ENCODE data around the gene ZNF593.

DNA sequence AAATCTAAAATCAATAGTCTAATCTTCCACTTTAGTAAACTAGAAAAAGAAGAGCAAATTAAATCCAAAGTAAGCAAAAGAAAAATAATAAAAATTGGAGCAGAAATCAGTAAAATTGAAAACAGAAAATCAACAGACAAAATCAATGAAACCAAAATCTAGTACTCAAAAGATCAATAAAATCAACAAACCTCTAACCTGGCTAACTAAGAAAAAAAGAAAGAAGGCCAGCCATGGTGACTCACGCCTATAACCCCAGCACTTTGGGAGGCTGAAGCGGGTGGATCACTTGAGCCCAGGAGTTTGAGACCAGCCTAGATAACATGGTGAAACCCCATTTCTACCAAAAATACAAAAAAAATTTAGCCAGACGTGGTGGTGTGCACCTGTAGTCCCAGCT is 35.2 kb upstream of the ZNF593 start:
- TF ChIP-seq LEF1 (IDR thresholded peaks at IDR 0.05; ENCODE audit: borderline replicate concordance) (no peak), SP1 (IDR thresholded peaks at IDR 0.05) (no peak), FOXM1 (IDR thresholded peaks at IDR 0.05; ENCODE audit: borderline replicate concordance) (no peak), ELF4 (IDR thresholded peaks at IDR 0.05) (no peak), BHLHE40 (IDR thresholded peaks at IDR 0.05; ENCODE audit: borderline replicate concordance) (no peak), FOXA1 (IDR thresholded peaks at IDR 0.05) (no peak), CTBP1 (IDR thresholded peaks at IDR 0.05; ENCODE audit: borderline replicate concordance) (no peak), SUZ12 (IDR thresholded peaks at IDR 0.05) (no peak), ARNT (IDR thresholded peaks at IDR 0.05) (no peak), FOXK2 (IDR thresholded peaks at IDR 0.05) (no peak), PKNOX1 (IDR thresholded peaks at IDR 0.05) (no peak), HDGF (IDR thresholded peaks at IDR 0.05; ENCODE audit: borderline replicate concordance) (no peak), TARDBP (IDR thresholded peaks at IDR 0.05) (no peak), NFRKB (IDR thresholded peaks at IDR 0.05) (no peak)

All from HEK293T (cell line).